KOPT-K1 (cell line): ENCODE data around the gene CSAG2.
"Not testable (repeated sequence)": the region's sequence is repeated elsewhere in the genome, so short reads cannot be mapped to it uniquely, and the experiment has no call there.

Experiments
- H3K27ac ChIP-seq: fragments of 200-600 bp; sonication (generic); 2 replicates; pipeline ENCODE4 v1.5.1; 2016; ENCODE audit warnings: antibody characterized with exemption, mild to moderate bottlenecking, low read depth, low read length; ENCODE audit not compliant: poor library complexity, severe bottlenecking
- H3K36me3 ChIP-seq: fragments of 200-600 bp; sonication (generic); 2 replicates; pipeline ENCODE4 v1.5.1; 2017; ENCODE audit warnings: antibody characterized with exemption, mild to moderate bottlenecking, low read length, moderate library complexity; ENCODE audit not compliant: insufficient read depth
- H3K9me3 ChIP-seq: fragments of 200-600 bp; sonication (generic); 2 replicates; pipeline ENCODE4 v1.5.1; 2017; ENCODE audit warnings: antibody characterized with exemption, low read length, mild to moderate bottlenecking; ENCODE audit not compliant: insufficient read depth, poor library complexity, severe bottlenecking

CSAG2 gene

GRCh38 chrX:152709173-152709572 is at the start of gene CSAG2:
Gene CSAG2 (minus strand): TSS chrX:152709273. CDS start chrX:152709112, 161 bp downstream.
- not testable (repeated sequence) for H3K9me3 ChIP-seq, H3K36me3 ChIP-seq, H3K27ac ChIP-seq

- H3K27ac ChIP-seq, H3K36me3 ChIP-seq, H3K9me3 ChIP-seq: not testable (repeated sequence)
Measured at GRCh38 chrX:152754871-152755270, 45.8 kb upstream of the CSAG2 start.

GRCh38 chrX:152753686-152754650 is 44.9 kb upstream of the CSAG2 start, which contains the start of gene MAGEA2:
Gene MAGEA2 (minus strand): TSS chrX:152753842. CDS start chrX:152751363, 2,479 bp downstream.
- H3K9me3 ChIP-seq, H3K36me3 ChIP-seq, H3K27ac ChIP-seq: not testable (repeated sequence)

- Histone ChIP-seq H3K27ac (no peak overlapping the region), H3K9me3 (no peaks in the 10 kb centered on the region), H3K36me3 (no peaks in the 10 kb centered on the region)
Measured at GRCh38 chrX:152738560-152738959, 29.5 kb upstream of the CSAG2 start.

GRCh38 chrX:152736528-152736927 is 27.5 kb upstream of the CSAG2 start:
- not testable (repeated sequence) for H3K9me3 ChIP-seq, H3K27ac ChIP-seq

GRCh38 chrX:152735860-152736511 is 26.9 kb upstream of the CSAG2 start:
- no peak overlapping the region for H3K27ac ChIP-seq
- no peaks in the 10 kb centered on the region for H3K9me3 ChIP-seq
- no peaks in the 10 kb centered on the region for H3K36me3 ChIP-seq

More at GRCh38 chrX:152736528-152736927, 27.5 kb upstream of the CSAG2 start:
- not testable (repeated sequence) for H3K36me3 ChIP-seq

- Histone ChIP-seq H3K27ac (no peak overlapping the region), H3K36me3 (no peaks in the 10 kb centered on the region), H3K9me3 (no peaks in the 10 kb centered on the region)
Measured at GRCh38 chrX:152735101-152735500, 26.0 kb upstream of the CSAG2 start.

GRCh38 chrX:152734143-152734858 is 25.2 kb upstream of the CSAG2 start:
- H3K9me3 ChIP-seq, H3K27ac ChIP-seq, H3K36me3 ChIP-seq: not testable (repeated sequence)

- H3K36me3 ChIP-seq: no peaks in the 10 kb centered on the region
- H3K27ac ChIP-seq: no peak within 1 kb of the TSS
- no peaks in the 10 kb centered on the region for H3K9me3 ChIP-seq
Measured at GRCh38 chrX:152733261-152733975, 24.3 kb upstream of the CSAG2 start, which contains the start of the genes CSAG1 and MAGEA12. Gene CSAG1 (minus strand): TSS chrX:152733721. CDS start chrX:152732460, 1,261 bp downstream. Gene MAGEA12 (plus strand): TSS chrX:152733757. CDS start chrX:152736162, 2,405 bp downstream.

GRCh38 chrX:152725409-152725808 is 16.3 kb upstream of the CSAG2 start:
- H3K27ac ChIP-seq: no peak overlapping the region

GRCh38 chrX:152713815-152714787 is 5.0 kb upstream of the CSAG2 start, which contains the start of gene MAGEA2B:
Gene MAGEA2B (plus strand): TSS chrX:152714628. CDS start chrX:152717107, 2,479 bp downstream.
- H3K36me3 ChIP-seq, H3K27ac ChIP-seq, H3K9me3 ChIP-seq: not testable (repeated sequence)

More at GRCh38 chrX:152725409-152725808, 16.3 kb upstream of the CSAG2 start:
- no peaks in the 10 kb centered on the region for H3K36me3 ChIP-seq
- H3K9me3 ChIP-seq: no peaks in the 10 kb centered on the region

- H3K9me3 ChIP-seq, H3K27ac ChIP-seq, H3K36me3 ChIP-seq: not testable (repeated sequence)
Measured at GRCh38 chrX:152713195-152713594, 4.1 kb upstream of the CSAG2 start.

GRCh38 chrX:152706500-152706899 is 2.6 kb downstream of the CSAG2 start:
- H3K27ac ChIP-seq, H3K9me3 ChIP-seq, H3K36me3 ChIP-seq: not testable (repeated sequence)
